Epidermal melanocyte (primary cell): Measurements from ENCODE around the gene EIF5A2.
"Not testable (repeated sequence)": the region's sequence is repeated elsewhere in the genome, so short reads cannot be mapped to it uniquely, and the experiment has no call there.

ENCODE experiments used
- DNase-seq: peaks from one replicate; pipeline ENCODE4 v3.0.0; 2011; ENCODE audit warnings: low spot score; ENCODE audit not compliant: insufficient read length

EIF5A2 gene

DNA sequence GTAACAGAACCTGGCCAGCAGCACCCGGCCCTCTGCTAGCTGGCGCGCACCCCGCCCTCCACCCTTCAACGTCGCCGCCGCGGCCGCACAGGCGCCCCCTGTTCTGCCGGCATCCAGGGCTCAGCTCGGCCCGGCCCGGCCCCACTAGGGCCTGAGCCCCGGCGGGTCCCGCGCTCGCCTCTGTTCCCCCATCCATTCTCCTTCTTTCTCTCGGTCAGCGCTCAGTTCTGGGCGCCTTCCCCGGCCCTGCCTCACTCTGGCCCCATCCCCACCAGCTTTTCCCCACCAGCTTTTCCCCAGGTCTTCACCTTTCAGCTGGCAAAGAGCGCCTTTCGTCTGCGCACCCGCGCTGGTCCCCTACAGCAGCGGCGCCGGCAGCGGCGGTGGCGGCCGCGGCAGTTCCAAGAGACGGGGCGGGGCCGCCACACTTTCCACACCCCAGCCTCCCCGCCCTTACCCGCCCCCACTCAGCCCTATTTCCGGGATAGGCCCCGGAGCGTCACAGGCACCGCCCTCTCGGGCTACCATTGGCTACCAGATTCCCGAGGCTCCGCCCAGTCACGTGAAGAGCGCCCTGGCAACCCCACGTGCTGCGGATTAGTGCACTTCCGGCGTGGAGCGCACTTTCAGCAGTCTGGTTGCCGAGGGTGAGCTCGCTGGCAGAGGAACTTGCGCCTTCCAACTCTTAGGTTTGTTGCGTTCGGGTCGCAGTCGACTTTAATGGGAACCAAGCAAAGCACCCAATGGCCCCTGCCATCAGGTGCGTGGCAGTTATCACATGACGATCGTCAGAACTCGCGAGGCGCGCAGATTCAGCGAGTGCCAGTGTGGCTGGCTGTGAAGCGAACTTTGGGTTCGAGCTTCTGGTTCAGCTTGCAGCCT is at the start of gene EIF5A2:
EIF5A2 (minus strand) TSS at position 403 of the 882 bp plus-strand sequence. CDS start 831 bp downstream, outside the sequence.
- DNase-seq: peak; percentile 96

DNA sequence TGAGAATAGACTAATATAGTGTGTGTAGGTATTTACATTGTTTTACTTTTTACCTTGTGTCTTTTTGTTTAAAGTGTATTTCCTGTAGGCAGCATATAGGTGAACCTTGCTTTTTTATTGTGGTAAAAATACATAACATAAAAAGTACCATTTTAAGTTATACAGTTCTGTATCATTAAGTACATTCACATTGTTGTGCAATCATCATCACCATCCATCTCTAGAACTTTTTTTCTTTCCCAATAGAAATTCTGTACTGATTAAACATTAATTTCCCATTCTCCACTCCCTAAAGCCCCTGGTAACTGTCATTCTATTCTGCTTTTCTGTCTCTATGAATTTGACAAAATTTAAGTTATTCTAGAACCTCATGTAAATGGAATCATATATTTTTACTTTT is 48.2 kb upstream of the EIF5A2 start:
- DNase-seq: no peak

- DNase-seq: no peak
Observed at GRCh38 chr3:170953736-170954135, 45.3 kb upstream of the EIF5A2 start.

- no peak for DNase-seq
Observed at GRCh38 chr3:170953229-170953628, 44.8 kb upstream of the EIF5A2 start.

GRCh38 chr3:170949211-170949610 is 40.8 kb upstream of the EIF5A2 start:
- no peak for DNase-seq

GRCh38 chr3:170947018-170947769 is 38.8 kb upstream of the EIF5A2 start:
- DNase-seq: no peak

- no peak for DNase-seq
Observed at GRCh38 chr3:170942011-170942410, 33.6 kb upstream of the EIF5A2 start.

DNA sequence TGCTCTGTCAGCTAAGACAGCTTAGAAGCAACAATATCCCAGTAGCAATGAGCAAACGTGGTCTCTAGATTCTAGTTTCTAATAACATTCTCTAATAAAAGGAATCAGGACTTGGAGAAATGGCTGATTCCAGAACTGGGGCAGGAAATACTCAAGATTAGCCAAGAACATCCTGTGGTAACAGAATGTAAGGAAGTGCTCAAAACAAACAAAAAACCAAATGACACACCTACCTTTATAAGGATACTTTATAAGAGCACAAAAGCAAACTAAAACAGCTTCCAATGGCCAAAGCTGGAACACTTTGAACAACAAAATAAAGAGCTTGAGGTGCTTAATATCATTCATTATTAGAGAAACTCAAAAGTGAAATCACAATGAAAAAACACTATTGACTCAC is 33.1 kb upstream of the EIF5A2 start:
- no peak for DNase-seq

DNA sequence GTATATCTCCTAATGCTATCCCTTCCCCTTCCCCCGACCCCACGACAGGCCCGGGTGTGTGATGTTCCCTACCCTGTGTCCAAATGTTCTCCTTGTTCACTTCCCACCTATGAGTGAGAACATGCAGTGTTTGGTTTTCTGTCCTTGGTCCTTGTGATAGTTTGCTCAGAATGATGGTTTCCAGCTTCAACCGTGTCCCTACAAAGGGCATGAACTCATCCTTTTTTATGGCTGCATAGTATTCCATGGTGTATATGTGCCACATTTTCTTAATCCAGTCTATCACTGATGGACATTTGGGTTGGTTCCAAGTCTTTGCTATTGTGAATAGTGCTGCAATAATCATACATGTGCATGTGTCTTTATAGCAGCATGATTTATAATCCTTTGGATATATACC is 24.6 kb upstream of the EIF5A2 start:
- DNase-seq: not testable (repeated sequence)

- DNase-seq: not testable (repeated sequence)
Observed at GRCh38 chr3:170923553-170923952, 15.1 kb upstream of the EIF5A2 start.

DNA sequence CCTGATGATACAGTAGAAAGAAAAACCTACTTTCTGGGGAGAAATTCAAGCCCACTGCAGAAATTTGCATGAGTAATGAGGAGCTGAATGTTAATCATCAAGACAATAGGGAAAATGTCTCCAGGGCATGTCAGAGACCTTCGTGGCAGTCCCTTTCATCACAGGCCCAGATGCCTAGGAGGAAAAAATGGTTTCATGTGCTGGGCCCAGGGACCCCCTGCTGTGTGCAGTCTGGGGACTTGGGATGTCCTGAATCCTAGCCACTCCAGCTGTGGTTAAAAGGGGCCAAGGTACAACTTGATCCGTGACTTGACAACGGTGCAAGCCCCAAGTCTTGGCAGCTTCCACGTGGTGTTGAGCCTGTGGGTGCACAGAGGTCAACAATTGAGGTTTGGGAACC is 10.3 kb upstream of the EIF5A2 start:
- no peak for DNase-seq

GRCh38 chr3:170914690-170915089 is 6.3 kb upstream of the EIF5A2 start:
- no peak for DNase-seq

DNA sequence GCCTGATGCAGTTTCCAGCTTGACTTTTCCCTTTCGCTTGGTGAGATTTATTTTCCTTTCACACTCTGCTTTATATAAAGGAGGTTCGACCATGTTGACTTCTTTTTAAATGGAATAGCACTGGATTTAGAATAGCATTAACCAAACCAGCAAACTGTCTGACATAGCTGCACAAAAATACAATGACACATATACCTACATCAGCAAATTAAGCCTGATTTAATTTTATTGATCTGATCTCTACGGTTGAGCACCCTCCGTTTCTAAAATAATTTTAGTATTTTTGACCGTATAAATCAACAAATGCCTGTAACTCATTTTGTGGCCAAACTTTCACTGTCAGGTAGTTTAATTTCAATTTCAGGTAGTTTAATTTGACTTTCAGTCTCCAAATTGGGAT is 5.8 kb upstream of the EIF5A2 start:
- DNase-seq: no peak

DNA sequence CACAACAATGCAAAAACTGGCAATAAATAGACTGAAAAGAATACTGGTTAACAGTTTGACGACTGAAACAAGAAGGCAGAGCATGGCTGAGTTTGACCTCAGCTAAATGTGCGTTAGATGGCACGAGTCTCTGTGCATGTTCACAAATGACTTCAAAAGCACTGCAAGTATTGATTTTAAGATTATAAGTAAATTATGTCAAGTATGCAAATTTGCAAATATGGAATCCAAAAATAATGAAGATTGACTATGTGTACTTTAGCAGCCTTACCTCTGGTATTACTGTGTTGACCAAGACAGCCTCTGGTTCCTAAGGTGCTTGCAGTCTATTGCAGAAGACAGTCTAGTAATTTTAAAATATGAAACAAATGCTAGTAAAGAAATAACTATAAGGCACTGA is 2.6 kb upstream of the EIF5A2 start:
- DNase-seq: no peak

DNA sequence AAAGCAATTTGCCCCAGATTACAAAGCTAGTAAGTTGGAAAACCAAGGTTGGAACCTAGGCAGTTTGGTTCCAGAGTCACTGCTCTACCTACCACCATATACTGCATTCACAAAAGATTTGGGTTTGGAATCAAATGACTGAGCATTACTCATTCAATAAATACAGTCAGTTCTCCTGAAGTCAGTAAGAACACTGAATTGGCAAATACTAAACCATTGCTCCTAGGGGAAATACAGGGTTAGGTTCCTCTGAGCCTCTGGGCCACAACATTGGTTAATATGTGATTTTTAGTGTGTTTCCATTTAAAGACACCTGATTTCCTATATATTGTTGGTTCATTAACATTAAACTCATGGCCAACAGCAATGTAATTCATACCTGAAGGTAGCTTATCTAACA is 2.1 kb upstream of the EIF5A2 start:
- no peak for DNase-seq

- peak; percentile 19 for DNase-seq
Observed at GRCh38 chr3:170909129-170909903, 879 bp upstream of the EIF5A2 start.

DNA sequence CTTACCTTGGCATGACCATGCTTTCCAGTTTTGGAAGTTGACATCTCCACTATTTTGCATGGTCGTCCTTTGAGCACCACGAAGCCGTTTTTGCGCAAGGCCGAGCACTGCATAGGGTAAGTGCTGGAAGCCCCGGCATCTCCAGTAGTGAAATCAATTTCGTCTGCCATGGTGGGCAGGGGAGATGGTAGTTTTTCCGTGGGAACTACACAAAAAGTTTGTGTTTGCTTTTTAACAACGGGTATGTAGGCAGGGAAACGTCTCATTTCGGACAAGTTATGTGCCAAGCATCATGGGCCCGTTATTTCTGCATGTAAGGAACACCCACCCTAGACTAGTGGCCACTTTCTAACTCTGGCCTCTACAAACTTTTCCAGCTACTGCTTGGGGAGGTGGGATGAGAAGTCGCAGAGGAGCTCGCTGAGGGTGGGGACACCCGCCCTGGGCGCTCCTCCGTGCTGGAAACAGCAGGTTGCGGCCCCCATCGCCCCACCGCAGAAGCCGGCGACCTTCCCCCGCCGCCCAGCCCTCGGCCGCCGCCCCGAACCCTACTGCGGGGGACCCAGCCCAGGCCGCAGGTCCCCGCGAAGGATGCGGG is 701 bp downstream of the EIF5A2 start:
- no peak for DNase-seq

DNA sequence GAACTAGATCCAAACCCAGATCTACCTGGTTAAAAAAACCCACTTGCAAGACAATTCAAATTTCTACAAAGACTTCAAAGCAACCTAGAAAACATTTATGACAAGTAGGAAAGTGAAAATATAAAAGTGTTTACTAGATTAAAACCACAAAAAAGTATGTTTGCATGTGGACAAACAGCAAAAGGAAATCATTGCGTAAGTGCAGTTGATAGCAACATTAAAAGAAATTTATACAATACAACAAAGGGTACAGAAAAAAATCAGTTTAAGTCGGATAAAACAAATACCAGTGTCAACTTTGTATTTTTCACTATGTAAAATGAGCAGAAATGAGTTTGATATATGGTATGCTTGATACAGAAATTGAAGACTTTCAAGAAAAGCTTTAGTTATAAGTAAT is 2.6 kb downstream of the EIF5A2 start:
- no peak for DNase-seq

GRCh38 chr3:170903123-170903522 is 5.3 kb downstream of the EIF5A2 start:
- no peak for DNase-seq

DNA sequence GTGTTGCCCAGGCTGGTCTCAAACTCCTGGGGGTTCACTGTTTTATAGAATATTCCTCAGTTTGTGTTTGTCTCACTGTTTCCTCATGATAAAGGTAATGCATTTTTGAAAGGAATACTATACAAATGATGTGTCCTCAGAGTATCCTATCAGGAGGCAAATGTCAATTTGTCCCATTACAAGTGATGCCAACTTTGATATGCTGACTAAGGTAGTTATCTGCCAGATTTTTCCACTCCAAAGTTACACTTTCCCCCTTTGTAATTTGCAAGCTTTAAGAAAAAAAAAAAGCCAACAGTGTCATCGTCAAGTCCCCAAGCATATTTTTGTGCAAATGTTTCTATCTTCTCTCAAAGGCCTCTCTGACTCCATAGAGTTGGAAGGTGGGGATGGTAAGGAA is 9.0 kb downstream of the EIF5A2 start:
- DNase-seq: no peak

- no peak for DNase-seq
Observed at GRCh38 chr3:170897978-170898377, 10.5 kb downstream of the EIF5A2 start.
